ENCODE measurements around the gene AMER1.
"Not testable (repeated sequence)": the region's sequence is repeated elsewhere in the genome, so short reads cannot be mapped to it uniquely, and the experiment has no call there.

AMER1 gene

DNA sequence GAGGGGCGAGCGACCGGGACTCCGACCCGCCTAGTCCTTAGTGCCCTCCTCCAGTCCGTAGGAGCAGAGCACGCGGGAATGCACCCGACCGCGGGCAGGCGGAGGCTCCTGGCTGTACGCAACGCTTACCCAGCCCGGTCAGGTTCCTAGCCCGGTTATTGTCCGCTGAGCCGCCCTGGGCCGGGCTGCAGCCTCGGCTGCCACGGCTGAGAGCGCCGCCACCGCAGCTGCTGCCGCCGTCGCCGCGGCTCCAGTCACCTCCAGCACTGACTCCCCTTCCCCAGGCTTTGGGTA is at the start of gene AMER1:
AMER1 (minus strand) TSS at position 268 of the 294 bp plus-strand sequence. CDS start 12,422 bp downstream, outside the sequence.
- peak; percentile 63 for DNase-seq (ENCODE audit: low read depth)

DNA sequence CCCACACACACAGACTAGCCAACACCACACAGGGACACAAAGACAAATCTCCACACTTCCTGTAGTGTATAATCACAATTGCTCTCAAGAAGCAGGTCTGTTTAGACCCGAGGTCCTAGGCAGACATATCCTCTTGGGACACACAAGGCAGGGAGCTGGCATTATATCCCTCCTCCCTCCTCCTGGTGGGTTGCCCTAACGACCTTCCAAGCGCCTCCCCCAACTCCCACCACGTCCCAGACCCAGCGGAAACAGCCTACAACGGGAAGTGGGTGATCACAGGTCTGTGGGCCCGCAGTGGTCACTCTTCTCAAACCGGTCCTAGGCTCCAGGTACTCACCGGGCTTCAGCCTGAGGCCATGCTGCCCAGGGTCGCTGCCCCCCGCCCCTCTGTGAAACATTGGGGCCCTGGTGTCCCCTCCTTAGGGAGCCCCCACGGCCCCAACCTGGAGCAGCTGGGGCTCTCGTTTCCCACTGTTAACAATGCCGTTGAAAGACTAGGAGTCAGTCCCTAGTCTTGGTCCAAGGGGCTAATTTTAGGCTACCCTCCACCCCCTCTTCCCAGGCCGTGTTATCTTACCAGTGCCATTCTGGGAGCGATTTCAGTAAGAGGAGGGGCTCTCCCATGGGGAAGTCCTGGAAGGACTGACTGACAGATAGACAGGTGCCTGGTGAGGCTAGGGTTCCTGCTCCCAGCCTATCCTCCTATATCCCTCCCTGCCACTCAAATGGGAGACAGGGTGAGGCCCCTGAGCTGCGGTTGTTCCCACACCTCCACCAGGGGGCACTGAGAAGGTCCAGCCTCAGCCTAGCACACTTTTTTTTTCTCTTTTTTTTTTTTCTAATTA is 24.8 kb upstream of the AMER1 start, which contains the start of gene ASB12:
ASB12 (minus strand) TSS at position 485 of the 848 bp plus-strand sequence. CDS start 4,957 bp downstream, outside the sequence.
- no peak for DNase-seq (ENCODE audit: low read depth)

DNA sequence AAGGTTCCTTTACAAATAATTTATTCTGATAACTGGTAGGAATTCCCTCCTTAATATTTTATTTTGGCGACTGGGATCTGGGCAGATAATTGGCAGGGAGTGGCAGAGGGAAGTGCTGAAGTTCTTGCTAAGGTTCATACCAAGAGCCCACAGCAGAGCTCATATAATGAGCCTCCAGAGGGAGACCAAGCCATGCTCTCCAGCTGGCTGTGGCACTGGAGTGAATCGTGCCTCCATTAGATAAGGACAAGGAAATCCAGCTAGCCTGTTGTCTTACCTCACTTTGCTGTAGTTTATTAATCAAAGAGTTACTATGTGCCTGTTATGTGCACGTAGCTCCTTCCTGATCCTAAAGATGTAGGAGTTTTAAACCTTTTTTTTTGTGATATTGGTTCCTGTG is 23.6 kb upstream of the AMER1 start:
- DNase-seq (ENCODE audit: low read depth), result no peak

DNA sequence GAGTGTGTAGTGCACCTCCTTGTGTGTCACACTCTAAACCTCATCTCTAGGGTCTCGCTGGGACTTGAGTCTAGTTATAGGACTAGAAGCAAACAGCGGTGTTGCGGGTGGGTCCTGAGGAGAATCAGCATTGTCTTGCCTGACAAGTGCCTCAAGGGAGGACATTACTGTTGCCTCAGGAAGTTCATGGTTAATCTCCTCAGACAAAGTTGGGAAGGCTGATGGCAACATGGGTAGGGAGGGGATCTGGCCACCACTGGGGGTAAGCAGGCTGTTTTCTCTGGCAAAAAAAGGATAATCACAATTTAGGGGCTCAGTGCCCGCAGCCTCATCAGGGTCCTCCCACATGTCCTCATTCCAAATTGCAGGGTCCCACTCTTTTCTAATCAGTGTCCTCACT is 12.5 kb upstream of the AMER1 start:
- no peak for DNase-seq (ENCODE audit: low read depth)

DNA sequence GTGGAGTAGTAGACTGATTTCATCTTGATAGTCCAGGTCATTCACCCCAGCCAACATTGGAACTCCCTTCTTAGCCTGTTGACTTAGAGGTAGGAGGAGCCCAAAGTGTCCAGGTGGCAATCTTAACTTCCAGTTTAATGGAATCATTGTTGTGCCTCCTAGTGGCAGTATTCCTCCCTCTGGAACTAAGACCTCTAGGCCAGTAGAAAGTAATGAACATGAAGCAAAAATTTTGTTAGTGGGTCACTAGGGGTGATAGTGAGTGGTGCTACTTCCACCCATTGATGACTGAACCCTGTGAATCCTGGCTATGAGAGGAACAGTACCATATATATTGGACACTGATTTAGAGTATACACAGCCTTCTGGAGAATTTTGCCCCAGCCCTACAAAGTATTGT is 8.5 kb upstream of the AMER1 start:
- not testable (repeated sequence) for DNase-seq (ENCODE audit: low read depth)

DNA sequence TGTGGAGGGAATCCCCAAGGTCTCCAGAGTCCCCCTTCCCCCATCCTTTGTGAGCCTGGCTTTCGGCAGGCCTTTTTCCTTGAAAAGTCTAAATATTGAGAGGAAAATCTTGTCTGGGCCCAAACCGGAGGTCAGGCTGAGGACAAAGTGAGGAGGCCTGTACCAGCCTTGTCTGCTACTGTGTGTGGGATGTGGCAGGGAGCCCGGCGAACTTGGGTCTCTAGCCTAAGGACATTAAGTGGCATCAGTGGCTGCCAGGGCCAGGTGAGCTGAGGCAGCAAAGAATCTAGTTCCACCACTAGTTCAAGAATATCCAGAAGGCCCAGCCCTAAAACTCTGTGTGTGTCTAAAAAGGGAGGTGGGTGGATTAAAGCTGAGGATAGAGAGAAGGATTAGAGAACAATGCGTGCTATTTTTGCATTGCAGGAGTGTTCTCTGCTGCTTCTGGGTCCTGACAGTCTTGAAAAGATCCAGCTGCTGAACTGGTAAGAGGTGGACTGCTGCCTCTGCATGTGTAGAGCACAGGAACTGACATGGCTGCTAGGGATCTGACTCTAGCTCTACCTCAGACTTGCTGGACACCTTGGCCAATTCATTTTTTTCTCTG is 1.2 kb upstream of the AMER1 start:
- no peak for DNase-seq (ENCODE audit: low read depth)

DNA sequence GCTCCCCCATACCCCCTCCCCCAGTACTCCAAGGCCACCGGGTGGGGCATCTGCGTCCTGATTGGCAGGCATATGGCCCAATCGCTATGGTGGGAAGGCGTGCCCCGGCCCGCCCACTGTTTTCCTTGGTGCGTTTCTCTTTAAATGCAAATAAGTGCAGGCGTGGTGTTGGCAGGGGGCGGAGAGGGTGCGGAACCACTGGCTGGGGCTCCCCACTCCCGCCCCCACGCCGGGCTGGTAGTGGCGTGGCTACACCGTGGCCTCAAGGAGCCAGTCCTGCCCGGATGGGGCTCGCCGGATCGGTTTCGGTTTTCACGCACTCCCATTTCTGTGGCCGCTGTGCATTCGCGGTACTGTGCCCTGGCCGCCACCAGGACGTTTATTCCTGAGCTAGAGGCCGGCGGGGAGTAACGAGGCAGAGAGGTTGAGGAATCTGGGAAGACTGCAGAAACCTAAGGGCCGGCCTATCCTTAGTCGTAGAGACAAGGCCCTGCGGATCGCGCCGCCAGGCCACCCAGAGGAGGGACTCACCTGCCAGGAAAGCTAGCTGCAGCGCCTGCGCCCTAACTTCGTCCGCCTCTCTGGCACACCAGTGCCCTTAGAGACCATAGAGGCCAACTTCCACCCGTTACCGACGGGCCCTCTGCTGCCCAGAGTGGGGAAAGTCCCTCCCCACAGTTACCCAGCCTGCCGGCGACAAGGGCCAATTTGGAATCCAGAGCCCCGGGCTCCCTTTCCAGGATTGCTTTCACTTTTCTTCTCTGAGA is 410 bp upstream of the AMER1 start:
- peak; percentile 90 for DNase-seq (ENCODE audit: low read depth)

DNA sequence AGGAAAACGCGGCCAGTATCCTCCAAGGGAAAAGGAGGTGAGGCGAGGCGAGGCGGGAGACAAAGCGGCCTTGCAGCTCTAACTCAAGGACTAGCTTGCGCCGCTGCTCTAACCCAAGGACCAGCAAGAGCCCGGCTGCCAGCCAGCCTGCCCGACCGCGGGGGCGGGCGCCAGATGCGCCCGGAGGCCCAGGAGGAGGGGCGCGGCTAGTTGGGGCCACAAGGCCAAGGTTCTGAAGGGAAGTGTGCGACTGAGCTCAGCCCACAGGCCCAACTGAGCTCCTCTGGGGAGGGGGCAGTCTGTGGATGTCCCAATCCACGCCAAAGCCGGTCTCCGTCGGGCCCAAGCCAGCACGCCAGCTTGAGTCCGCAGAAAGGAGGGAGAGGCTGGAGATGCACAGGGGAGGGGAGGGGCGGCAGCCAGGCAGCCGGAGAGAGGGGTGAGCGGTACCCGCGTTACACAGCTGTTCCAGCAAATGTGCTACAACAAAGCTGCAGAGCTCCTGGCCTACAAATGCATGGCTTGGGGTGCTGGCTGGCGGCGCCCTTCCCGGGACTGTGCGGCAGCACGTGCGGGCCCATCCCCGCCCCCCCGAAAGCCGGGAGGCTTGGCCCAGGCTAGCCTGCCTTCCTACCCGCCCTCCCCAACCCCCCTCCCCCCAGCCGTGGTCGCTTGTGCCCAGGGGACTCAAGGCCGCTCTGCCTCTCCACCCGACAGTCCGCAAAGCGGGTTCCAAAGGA is 637 bp downstream of the AMER1 start:
- DNase-seq (ENCODE audit: low read depth), result peak; percentile 21

DNA sequence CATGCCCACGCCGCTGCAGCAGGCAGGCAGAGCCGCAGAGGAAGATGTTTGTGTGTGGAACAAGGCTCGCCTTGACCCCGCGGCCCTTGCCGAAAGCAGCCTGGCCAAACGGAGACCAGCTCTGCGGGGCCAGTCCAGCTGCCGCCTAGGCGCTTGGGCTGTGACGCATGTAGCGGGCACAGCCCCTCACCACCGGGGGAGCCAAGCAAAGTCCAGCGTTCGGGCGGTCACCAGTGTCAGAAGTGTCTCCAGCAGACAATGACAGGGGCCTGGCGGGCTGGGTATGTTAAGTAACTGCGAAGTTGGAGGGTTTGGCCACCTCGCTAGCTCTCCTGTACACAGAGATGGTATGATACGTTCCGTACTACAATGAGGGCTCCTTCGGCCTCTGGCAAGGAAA is 1.3 kb downstream of the AMER1 start:
- DNase-seq (ENCODE audit: low read depth), result no peak

DNA sequence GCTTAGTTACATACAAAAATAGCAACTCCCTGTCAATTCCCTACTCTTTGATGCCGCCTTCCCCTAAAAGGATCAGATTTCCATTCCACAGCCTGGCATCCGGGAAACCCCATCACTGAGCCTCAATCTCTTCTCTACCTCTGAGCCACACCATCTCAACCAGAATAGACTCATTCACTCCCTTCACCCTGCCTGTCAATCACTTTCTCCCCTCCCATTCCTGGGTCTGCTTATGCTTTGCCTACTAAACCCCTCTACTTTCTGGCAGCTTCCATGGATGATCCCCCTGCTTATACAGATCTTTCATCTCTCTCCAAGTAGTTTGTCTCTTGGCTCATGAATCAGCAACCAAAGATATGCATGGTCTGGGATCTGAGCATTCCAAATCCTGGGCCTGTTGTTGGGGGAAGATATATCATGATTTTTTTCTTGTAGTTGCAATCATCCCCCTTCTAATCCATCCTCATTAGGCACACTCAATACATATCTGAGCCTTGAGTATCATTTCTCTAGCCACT is 2.6 kb downstream of the AMER1 start:
- no peak for DNase-seq (ENCODE audit: low read depth)

DNA sequence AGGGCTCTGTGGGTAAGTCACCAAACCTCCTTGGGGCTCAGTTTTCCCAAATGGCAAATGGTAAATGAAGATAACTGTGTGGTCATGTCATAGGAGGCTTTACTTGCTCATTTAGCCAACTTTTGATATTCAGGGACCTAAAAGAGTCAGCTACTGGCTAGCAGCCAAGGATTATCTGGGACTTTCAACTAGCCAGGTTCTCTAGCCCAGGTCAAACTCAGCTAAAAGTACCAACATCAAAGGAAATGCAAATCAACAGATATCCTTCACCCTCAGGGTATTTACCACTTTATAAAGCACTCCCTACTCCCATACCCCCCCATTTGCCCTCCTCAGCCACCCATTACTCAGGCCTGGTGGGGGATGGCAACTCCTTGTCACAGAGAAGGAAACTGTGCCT is 7.5 kb downstream of the AMER1 start:
- DNase-seq (ENCODE audit: low read depth), result no peak

DNA sequence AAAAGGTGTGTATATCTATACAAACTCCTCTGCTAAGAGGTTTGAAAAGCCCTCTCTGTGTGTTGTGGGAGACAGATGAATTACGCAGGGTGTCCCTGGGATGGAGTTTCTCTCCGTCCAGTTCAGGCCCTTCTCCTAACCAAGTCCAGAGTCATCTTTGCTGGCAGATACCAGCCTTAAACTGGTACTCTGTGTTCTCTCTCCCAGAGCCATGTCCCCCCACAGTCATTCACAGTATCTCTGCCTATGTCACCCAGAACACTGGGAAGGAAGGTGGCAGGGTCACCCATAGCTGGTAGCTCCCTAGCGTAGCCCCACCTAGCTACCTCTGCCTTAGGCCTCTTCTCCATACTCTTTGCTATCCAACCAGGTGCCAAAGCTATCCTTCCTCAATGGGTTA is 8.9 kb downstream of the AMER1 start:
- DNase-seq (ENCODE audit: low read depth), result no peak

DNA sequence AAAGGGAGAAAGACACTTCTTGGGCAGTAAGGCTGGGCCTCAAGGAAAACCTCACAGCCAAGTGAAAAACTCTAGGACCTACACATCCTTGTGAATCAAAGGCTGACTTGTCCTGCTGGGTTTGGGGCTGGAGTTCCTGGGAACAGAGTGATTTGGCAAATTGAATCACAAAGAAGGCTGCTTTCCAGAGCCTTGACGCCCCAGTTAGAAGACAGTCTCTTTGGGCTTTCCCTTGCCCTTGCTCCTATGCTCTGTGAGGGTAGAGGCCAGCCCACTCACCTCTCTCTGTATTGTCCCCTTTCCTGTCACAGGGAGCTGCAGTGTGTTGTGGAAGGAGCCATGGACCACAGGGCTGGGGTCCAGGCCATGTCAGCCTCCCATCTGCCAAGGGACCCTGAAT is 9.6 kb downstream of the AMER1 start:
- no peak for DNase-seq (ENCODE audit: low read depth)

DNA sequence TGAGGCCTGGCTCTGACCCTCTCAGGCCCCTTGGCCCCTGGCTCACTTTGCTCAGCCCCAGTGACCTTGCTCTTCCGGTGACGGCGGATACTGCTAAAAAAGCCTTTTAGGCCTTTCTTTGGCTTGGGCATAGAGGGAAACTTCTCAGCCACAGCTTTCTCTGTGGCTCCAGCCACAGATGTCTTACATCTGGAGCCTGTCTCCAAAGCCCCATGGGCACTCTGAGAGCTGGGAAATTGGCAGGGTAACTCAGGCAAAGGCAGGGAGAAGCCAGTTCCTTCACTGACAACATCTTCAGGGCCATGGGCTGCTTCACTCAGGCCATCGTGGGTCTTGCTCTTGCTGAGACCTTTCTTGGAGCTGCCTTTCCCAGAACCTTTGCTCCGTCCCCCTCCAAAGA is 12.8 kb downstream of the AMER1 start:
- DNase-seq (ENCODE audit: low read depth), result no peak

DNA sequence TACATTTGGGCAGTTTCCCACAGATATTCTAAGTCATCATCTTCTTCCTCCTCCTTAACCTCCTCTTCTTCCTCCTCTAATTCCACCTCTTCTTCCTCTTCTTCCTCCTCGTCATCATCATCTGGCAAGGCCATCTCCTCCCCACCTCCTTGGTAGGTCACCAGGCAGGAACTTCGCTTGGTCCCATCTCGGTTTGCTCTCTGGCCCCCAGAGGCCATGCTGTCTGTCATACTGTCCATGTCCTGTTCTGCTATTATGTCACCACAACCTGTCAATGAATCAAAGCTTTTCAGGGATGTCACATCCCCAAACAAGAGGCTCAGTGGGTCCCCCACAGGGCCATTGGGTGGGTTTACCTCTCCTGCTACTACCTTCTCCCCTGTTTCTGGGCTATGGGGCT is 13.5 kb downstream of the AMER1 start:
- DNase-seq (ENCODE audit: low read depth), result no peak

DNA sequence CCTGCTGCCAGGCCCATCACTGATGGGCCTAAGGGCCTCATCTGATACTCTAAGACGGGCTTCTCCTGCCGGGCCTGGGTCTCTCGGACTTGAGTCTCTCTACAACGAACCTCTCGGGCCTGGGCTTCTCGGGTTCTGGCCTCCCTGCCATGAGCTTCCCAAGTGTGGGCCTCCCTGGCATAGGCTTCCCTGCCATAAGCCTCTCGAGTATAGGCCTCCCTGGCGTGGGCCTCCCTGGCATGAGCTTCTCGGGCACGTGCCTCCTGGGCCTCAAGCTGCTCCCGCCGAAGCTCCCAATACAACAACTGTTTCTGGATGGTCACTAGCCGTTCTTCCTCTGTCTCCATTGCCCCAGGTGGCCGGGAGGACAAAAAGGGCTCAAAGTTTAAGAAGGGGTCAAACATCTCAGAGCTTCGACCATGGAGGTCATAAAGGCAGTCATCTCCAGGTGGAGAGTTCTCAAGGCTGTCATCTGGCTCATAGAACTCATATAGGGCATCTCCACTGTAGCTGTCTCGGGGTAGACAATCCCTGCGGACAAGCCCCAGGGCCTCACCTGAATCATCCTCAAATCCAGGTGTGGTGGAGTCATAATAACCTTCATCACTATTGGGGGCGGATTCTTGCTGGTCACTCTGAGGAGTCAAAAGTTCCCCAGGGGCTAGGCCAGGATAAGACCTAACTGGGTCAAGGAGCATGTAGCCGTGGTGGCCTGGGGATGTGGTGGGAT is 14.1 kb downstream of the AMER1 start:
- DNase-seq (ENCODE audit: low read depth), result no peak

DNA sequence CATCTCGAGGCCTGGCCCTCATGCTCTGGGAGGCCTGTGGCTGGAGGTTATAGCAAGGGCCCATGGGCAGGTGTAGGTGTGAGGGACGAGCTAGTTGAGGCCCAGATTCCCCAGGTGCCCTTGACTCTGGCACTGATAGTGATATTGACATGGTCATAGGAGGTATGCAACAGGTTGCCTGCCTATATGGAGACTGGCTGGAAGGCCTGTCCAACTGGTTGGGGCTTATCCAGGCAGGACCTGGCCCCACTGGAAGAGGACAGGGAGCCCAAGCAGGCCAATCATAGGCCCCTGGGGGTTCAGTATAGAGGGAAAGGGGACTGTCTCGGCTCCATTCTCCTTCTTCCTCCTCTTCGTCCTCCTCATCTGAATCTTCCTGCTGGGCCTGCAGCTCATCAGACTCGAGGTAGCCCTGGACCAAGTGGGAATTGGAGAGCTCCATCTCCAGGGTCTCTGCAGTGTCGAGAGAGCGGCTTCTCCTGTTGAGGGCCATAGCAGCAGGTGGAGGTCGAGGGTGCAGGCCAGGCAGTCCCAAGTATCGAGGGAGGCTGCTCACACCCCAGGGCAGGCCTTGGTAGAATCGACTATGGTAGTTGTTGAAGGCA is 15.3 kb downstream of the AMER1 start:
- DNase-seq (ENCODE audit: low read depth), result no peak

DNA sequence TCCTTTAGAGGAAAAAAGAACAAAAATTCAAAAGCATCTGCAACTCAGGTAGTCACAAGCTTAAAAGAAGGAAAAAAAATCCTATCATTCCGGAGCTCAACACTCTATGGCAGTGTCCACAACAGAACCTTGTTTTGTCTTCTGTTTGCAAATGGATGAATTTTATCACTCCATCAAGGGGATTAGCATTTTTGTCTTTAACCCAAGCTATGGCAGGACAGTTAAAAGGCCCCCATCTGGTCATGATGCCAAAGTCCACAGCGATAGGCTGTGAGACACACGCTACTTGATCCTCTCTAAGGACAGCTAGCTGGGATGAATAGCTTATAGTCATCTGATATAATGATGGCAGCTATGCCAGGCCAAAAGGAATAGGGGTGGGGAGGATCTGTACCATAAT is 16.6 kb downstream of the AMER1 start:
- no peak for DNase-seq (ENCODE audit: low read depth)

DNA sequence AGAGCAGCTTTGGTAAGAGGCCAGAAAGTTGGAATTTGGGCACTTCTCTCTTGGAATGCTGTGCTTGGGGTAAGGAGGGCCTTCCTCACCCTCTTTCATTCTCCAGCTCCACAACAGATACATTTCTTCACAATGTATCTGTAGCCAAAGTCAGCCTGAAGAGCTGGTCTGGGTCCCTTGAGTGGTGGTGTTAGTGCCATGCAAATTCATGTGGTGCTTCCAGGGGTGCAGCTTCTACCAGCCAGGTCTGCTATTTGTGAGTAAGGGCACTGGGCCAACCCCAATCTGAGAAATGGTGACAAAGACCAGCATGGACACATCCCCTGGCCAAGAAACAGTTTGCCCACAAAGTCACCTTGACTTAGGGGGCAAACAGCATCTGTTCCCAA is 17.8 kb downstream of the AMER1 start:
- DNase-seq (ENCODE audit: low read depth), result no peak

DNA sequence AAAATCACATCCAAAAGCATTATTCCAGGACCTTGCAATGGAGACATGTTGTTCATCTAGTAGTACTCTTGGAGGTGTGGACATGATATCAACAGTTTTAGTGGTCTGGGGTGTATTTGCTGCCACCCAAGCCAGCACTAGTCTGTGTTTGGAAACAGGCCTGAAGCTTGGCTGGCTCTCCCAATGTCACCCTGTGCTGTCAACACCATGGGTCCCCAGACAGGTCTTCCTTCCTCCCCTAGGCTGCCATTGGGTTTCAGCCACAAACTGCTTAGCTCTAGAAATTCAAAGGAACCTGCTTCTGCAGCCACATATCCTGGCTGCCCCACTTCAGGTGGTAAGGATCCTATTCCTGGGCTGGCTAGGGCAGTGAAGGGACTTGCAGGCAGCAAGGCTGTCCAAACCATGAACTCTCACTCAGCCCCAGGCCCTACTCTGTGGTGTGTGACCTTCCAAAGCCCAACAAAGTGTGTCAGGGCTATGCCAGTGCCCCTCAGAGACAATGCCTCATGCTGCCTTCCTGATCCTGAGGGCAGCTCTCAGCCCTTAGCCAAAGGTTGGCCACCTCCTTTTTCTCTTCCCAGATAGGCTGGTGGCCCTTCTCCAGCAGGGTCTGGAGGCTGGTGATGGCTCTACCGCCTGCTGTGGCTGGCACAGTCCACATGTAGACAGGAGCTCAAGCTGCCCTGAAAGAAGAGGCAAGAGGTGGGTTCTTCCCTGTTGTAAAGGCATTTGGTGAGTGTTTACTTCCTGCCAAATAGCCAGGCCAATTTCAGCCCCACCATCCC is 18.3 kb downstream of the AMER1 start:
- DNase-seq (ENCODE audit: low read depth), result no peak

Data from iris pigment epithelial cell (primary cell).